Left renal cortex interstitium (tissue), 4 donors: Measurements from ENCODE around the gene SCOC. TPM values are rescaled to one million over a fixed set of nuclear protein-coding genes. Genes with fewer than 3 reads are reported as not detected.

Experiments
- polyA plus RNA-seq, 4 donors: library from polyadenylated mRNA; unstranded; fragments of 120-200 nt; gene quantifications; one replicate each; pipeline ENCODE4 v1.2.1, GENCODE V29; 2013; ENCODE audit not compliant: insufficient read length in 4 of 4

SCOC gene
- polyA plus RNA-seq, 4 donors: 114 to 164 (median 148) TPM

Other genes with a start within 250 kb of the SCOC start
- 10 to 100 TPM; 14.8 to 22.5 (median 17.4) TPM for gene MAML3, start 219.5 kb upstream of the SCOC start, polyA plus RNA-seq
- 1 to 10 TPM; 3.1 to 5.0 (median 3.8) TPM for gene CLGN, start 54.0 kb downstream of the SCOC start, polyA plus RNA-seq
- not detected for gene MGAT4D, start 124.6 kb downstream of the SCOC start, polyA plus RNA-seq
- 10 to 100 TPM; 40.2 to 49.6 (median 42.3) TPM for gene ELMOD2, start 150.5 kb downstream of the SCOC start, polyA plus RNA-seq
- under 1 TPM in 3 of 4 donors, not detected in 1; 0.10 to 0.22 (median 0.21) TPM for gene UCP1, start 195.3 kb downstream of the SCOC start, polyA plus RNA-seq